Liver (tissue), 9 donors: ENCODE data around the gene NXPE3. TPM values are rescaled to one million over a fixed set of nuclear protein-coding genes. Genes with fewer than 3 reads are reported as not detected.
A peak's percentile ranks its signal among the peaks of the same experiment; 100 is the strongest.

Experiments used
- DNase-seq: peaks from one replicate; pipeline ENCODE4 v3.0.0-alpha.2; 2017; ENCODE audit warnings: low spot score
- H3K27ac ChIP-seq, 2 donors: one replicate each; pipeline ENCODE4 v1.7.0; 2013; ENCODE audit warnings: inconsistent platforms in 2 of 2, low read length in 2 of 2, control low read depth in 1 of 2, low read depth in 1 of 2, mild to moderate bottlenecking in 1 of 2
- H3K27me3 ChIP-seq, 4 donors: one replicate each; pipeline versions ENCODE4 v1.6.1 to v1.7.0; 2013; ENCODE audit warnings: low read length in 3 of 4, inconsistent platforms in 1 of 4, mild to moderate bottlenecking in 1 of 4, moderate library complexity in 1 of 4; ENCODE audit not compliant: control insufficient read depth in 4 of 4, insufficient read depth in 4 of 4
- H3K36me3 ChIP-seq, 4 donors: one replicate each; pipeline versions ENCODE4 v1.6.1 to v1.7.0; 2013; ENCODE audit warnings: low read length in 3 of 4, mild to moderate bottlenecking in 3 of 4, low read depth in 1 of 4, moderate library complexity in 1 of 4; ENCODE audit not compliant: control insufficient read depth in 4 of 4, insufficient read depth in 3 of 4
- H3K4me1 ChIP-seq, 4 donors: one replicate each; pipeline versions ENCODE4 v1.6.1 to v1.7.0; 2013; ENCODE audit warnings: low read length in 3 of 4, mild to moderate bottlenecking in 3 of 4, moderate library complexity in 1 of 4; ENCODE audit not compliant: control insufficient read depth in 4 of 4, insufficient read depth in 4 of 4
- H3K4me3 ChIP-seq, 3 donors: one replicate each; pipeline versions ENCODE4 v1.6.1 to v1.7.0; 2013; ENCODE audit warnings: low read length in 3 of 3, control low read depth in 1 of 3, low read depth in 1 of 3, mild to moderate bottlenecking in 1 of 3
- H3K9ac ChIP-seq, 2 donors: one replicate each; pipeline ENCODE4 v1.7.0; 2013; ENCODE audit warnings: low read length in 2 of 2, mild to moderate bottlenecking in 2 of 2, moderate library complexity in 2 of 2, control low read depth in 1 of 2, low read depth in 1 of 2
- H3K9me3 ChIP-seq, 4 donors: one replicate each; pipeline versions ENCODE4 v1.6.1 to v1.7.0; 2013; ENCODE audit warnings: low read length in 3 of 4; ENCODE audit not compliant: control insufficient read depth in 4 of 4
- EGR1 ChIP-seq, 2 donors: IDR thresholded peaks; 2 replicates each; pipeline ENCODE4 v1.6.1; 2016 to 2018; ENCODE audit warnings: antibody characterized with exemption in 2 of 2, low read depth in 2 of 2
- FOXA1 ChIP-seq: IDR thresholded peaks from 2 replicates; pipeline ENCODE4 v1.6.1; 2016; ENCODE audit warnings: antibody characterized with exemption
- FOXA2 ChIP-seq: IDR thresholded peaks from 2 replicates; pipeline ENCODE4 v1.6.1; 2016; ENCODE audit warnings: antibody characterized with exemption
- GABPA ChIP-seq, 2 donors: IDR thresholded peaks in 1 of 2; conservative IDR thresholded peaks in 1 of 2; 2 replicates each; pipeline ENCODE4 v1.6.1; 2016; ENCODE audit warnings: antibody characterized with exemption in 2 of 2, mild to moderate bottlenecking in 1 of 2, moderate library complexity in 1 of 2
- HNF4A ChIP-seq, 2 donors: conservative IDR thresholded peaks; 2 replicates each; pipeline ENCODE4 v1.6.1; 2016; ENCODE audit warnings: antibody characterized with exemption in 2 of 2, mild to moderate bottlenecking in 2 of 2
- HNF4G ChIP-seq: IDR thresholded peaks from 2 replicates; pipeline ENCODE4 v1.6.1; 2016; ENCODE audit warnings: antibody characterized with exemption
- NR2F2 ChIP-seq: IDR thresholded peaks from 2 replicates; pipeline ENCODE4 v1.6.1; 2016; ENCODE audit warnings: antibody characterized with exemption
- RAD21 ChIP-seq, 2 donors: IDR thresholded peaks; 2 replicates each; pipeline ENCODE4 v1.6.1; 2016; ENCODE audit warnings: antibody characterized with exemption in 2 of 2, mild to moderate bottlenecking in 2 of 2
- RXRA ChIP-seq, 2 donors: IDR thresholded peaks; 2 replicates each; pipeline ENCODE4 v1.6.1; 2017 to 2018; ENCODE audit warnings: antibody characterized with exemption in 2 of 2, mild to moderate bottlenecking in 1 of 2
- SP1 ChIP-seq: IDR thresholded peaks from 2 replicates; pipeline ENCODE4 v1.6.1; 2018; ENCODE audit warnings: antibody characterized with exemption, mild to moderate bottlenecking
- TAF1 ChIP-seq: conservative IDR thresholded peaks from 2 replicates; pipeline ENCODE4 v1.6.1; 2016; ENCODE audit warnings: antibody characterized with exemption, mild to moderate bottlenecking
- YY1 ChIP-seq: IDR thresholded peaks from 2 replicates; pipeline ENCODE4 v1.6.1; 2016; ENCODE audit warnings: antibody characterized with exemption, mild to moderate bottlenecking
- WGBS: extraction: QIAGEN DNeasy Blood & Tissue Kit; methylation state at CpG from one replicate; pipeline ENCODE4 v1.1.7; 2013; 5-methylcytosine and 5-hydroxymethylcytosine counted together
- polyA plus RNA-seq, 2 donors: library from polyadenylated mRNA; stranded (reverse) in 1 of 2; unstranded in 1 of 2; fragments of 200-250 nt in 1 of 2; fragments of >200 nt in 1 of 2; fragmentation: Nextera tagmentation in 1 of 2; extraction: Ambion mirVana in 1 of 2; gene quantifications; one replicate each; pipeline versions ENCODE4 v1.2.1 to v1.2.3, GENCODE V29; 2013 to 2015
- total RNA-seq, 2 donors: library from RNA; depleted of rRNA; stranded (reverse); fragments of >200 nt; gene quantifications; one replicate each; pipeline ENCODE4 v1.2.3, GENCODE V29; 2014
- TF ChIP-seq, protein P1 (sequence below): fragments of 150-350 bp; IDR thresholded peaks from 2 replicates; pipeline ENCODE4 v1.5.1; 2017; ENCODE audit warnings: improper control_type of control experiment, low read depth, low read length; ENCODE audit not compliant: missing input control
- TF ChIP-seq, protein P2 (sequence below): IDR thresholded peaks from 2 replicates; pipeline ENCODE4 v1.6.1; 2016; ENCODE audit warnings: antibody characterized with exemption, mild to moderate bottlenecking
- donor health status: healthy.
- donor health status: healthy.
- donor health status: healthy.
- donor health status: healthy.
- donor health status: healthy.

NXPE3 gene
- total and polyA plus RNA-seq, 4 donors, result 1.1 to 2.7 (median 1.7) TPM

DNA sequence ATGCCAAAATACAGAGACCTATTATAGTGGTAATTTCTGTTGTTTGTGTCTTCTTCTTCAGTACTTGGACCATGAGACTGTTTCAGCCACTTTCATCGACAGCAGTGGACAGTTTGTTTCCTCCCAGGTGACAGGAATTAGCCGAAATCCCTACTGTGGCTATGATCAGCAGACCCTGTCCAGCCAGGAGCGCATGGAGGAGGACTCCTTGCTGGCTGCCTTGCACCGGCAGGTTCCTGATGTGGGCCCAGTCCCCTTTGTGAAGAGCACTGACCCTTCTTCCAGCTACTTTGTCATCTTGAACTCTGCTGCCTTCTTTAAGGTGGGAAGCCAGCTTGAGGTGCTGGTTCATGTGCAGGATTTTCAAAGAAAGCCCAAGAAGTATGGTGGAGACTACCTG is 22.2 kb downstream of the NXPE3 start:
- Histone ChIP-seq H3K9me3 (no peaks in the 10 kb centered on the region), H3K27me3 (no peaks in the 10 kb centered on the region), H3K27ac (no peak overlapping the region), H3K4me1 (no peaks in the 10 kb centered on the region), H3K4me3 (no peak overlapping the region), H3K9ac (no peak overlapping the region), H3K36me3 (no peaks in the 10 kb centered on the region)
- TF ChIP-seq GABPA (IDR thresholded peaks at IDR 0.05 in 1 of 2, conservative IDR thresholded peaks at IDR 0.05 in 1 of 2) (no peak), RAD21 (IDR thresholded peaks at IDR 0.05) (no peak)
- no peak for DNase-seq
- 94% methylated on average over 4 of the region's 4 CpGs for WGBS

DNA sequence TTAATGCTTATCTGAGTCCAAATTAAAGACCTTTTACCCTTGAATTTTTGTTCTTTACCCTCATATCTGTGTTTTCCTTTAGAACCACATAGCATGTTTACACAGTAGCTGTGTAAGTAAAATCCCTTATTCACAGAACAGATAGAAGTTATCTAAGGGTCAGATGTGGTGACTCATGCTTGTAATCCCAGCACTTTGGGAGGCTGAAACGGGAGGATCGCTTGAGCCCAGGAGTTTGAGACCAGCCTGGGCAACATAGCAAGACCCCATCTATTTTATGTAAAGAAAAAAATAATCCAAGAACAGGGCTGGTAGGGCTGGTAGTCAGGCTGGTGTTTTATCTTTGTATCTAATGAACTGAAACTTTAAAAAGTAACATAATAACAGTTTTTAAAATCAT is 23.2 kb downstream of the NXPE3 start:
- H3K9me3 ChIP-seq, result no peaks in the 10 kb centered on the region
- TF ChIP-seq RXRA (IDR thresholded peaks at IDR 0.05) (no peak), TAF1 (no peak), YY1 (no peak), RAD21 (IDR thresholded peaks at IDR 0.05) (no peak), NR2F2 (no peak)
- 74% methylated on average over 2 of the region's 2 CpGs for WGBS
- H3K27me3 ChIP-seq, result no peaks in the 10 kb centered on the region
- H3K27ac ChIP-seq, result no peak overlapping the region
- no peak overlapping the region for H3K4me3 ChIP-seq
- DNase-seq, result no peak
- H3K4me1 ChIP-seq, result no peaks in the 10 kb centered on the region
- no peak overlapping the region for H3K9ac ChIP-seq
- H3K36me3 ChIP-seq, result no peaks in the 10 kb centered on the region

DNA sequence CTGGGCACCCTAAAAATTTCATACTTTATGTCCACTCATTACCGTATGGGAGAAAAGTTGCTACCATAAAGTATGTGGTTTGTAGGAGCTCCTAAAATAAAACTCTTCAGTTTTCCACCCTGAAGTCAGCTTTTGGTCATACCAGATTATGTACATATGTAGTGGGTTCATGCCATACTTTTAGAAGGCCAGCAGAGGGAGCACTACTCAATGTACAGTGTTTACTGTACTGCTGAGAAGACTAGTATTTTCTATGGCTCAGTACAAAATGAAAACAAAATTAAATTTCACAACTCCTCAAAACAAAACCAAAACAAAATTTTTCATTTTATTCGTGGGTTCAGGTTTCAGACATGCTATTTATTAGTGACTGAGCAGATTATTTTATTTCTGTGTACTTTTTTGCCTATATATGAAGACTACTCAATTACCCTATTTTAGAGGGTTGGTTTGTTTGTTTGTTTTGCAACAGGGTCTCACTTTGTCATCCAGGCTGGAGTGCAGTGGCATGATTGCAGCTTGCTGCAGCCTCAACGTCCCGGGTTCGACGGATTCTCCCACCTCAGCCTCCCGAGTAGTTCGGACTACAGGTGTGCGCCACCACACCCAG is 24.3 kb downstream of the NXPE3 start:
- TF ChIP-seq HNF4G, result no peak
- TF ChIP-seq FOXA2, result peak; percentile 39
- TF ChIP-seq RAD21 (IDR thresholded peaks at IDR 0.05), result peak; percentile 80 to 86
- TF ChIP-seq, protein P1, sequence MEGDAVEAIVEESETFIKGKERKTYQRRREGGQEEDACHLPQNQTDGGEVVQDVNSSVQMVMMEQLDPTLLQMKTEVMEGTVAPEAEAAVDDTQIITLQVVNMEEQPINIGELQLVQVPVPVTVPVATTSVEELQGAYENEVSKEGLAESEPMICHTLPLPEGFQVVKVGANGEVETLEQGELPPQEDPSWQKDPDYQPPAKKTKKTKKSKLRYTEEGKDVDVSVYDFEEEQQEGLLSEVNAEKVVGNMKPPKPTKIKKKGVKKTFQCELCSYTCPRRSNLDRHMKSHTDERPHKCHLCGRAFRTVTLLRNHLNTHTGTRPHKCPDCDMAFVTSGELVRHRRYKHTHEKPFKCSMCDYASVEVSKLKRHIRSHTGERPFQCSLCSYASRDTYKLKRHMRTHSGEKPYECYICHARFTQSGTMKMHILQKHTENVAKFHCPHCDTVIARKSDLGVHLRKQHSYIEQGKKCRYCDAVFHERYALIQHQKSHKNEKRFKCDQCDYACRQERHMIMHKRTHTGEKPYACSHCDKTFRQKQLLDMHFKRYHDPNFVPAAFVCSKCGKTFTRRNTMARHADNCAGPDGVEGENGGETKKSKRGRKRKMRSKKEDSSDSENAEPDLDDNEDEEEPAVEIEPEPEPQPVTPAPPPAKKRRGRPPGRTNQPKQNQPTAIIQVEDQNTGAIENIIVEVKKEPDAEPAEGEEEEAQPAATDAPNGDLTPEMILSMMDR, result peak; percentile 87
- DNase-seq, result peak; percentile 45
- WGBS, result 75% methylated on average over 9 of the region's 9 CpGs
- no peaks in the 10 kb centered on the region for H3K27me3 ChIP-seq
- H3K4me1 ChIP-seq, result no peaks in the 10 kb centered on the region
- no peak overlapping the region for H3K9ac ChIP-seq
- no peaks in the 10 kb centered on the region for H3K36me3 ChIP-seq
- no peak overlapping the region for H3K4me3 ChIP-seq
- no peaks in the 10 kb centered on the region for H3K9me3 ChIP-seq
- H3K27ac ChIP-seq, result no peak overlapping the region

DNA sequence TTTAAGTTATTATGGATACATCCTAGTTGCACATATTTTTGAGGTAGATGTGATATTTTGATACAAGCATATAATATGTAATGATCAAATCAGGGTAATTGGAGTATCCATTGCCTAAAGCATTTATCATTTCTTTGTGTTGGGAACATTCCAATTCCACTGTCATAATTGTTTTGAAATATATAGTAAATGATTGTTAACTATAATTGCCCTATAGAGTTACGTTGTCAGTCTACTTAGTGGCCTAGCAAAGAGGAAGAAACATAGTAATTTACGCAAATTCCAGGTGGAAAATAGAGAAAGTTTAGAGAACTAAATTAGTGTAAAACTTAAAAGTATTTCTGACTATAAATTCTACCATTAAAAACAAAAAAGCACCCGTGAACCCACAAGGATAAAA is 24.9 kb downstream of the NXPE3 start:
- H3K4me1 ChIP-seq, result no peaks in the 10 kb centered on the region
- TF ChIP-seq, protein P1, result no peak
- TF ChIP-seq SP1 (no peak), EGR1 (IDR thresholded peaks at IDR 0.05; ENCODE audit: low read depth in 2 of 2) (no peak), HNF4A (conservative IDR thresholded peaks at IDR 0.05) (no peak), FOXA1 (no peak), FOXA2 (no peak), HNF4G (no peak), NR2F2 (no peak), TAF1 (no peak), RXRA (IDR thresholded peaks at IDR 0.05) (no peak), GABPA (IDR thresholded peaks at IDR 0.05 in 1 of 2, conservative IDR thresholded peaks at IDR 0.05 in 1 of 2) (no peak)
- TF ChIP-seq, protein P2, sequence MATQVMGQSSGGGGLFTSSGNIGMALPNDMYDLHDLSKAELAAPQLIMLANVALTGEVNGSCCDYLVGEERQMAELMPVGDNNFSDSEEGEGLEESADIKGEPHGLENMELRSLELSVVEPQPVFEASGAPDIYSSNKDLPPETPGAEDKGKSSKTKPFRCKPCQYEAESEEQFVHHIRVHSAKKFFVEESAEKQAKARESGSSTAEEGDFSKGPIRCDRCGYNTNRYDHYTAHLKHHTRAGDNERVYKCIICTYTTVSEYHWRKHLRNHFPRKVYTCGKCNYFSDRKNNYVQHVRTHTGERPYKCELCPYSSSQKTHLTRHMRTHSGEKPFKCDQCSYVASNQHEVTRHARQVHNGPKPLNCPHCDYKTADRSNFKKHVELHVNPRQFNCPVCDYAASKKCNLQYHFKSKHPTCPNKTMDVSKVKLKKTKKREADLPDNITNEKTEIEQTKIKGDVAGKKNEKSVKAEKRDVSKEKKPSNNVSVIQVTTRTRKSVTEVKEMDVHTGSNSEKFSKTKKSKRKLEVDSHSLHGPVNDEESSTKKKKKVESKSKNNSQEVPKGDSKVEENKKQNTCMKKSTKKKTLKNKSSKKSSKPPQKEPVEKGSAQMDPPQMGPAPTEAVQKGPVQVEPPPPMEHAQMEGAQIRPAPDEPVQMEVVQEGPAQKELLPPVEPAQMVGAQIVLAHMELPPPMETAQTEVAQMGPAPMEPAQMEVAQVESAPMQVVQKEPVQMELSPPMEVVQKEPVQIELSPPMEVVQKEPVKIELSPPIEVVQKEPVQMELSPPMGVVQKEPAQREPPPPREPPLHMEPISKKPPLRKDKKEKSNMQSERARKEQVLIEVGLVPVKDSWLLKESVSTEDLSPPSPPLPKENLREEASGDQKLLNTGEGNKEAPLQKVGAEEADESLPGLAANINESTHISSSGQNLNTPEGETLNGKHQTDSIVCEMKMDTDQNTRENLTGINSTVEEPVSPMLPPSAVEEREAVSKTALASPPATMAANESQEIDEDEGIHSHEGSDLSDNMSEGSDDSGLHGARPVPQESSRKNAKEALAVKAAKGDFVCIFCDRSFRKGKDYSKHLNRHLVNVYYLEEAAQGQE, result no peak
- no peaks in the 10 kb centered on the region for H3K27me3 ChIP-seq
- no peaks in the 10 kb centered on the region for H3K9me3 ChIP-seq
- DNase-seq, result no peak
- 86% methylated on average over 3 of the region's 3 CpGs for WGBS
- no peak overlapping the region for H3K27ac ChIP-seq
- H3K36me3 ChIP-seq, result no peaks in the 10 kb centered on the region
- H3K9ac ChIP-seq, result no peak overlapping the region
- H3K4me3 ChIP-seq, result no peak overlapping the region
